Transverse colon (tissue), 3 donors: Measurements from ENCODE around the gene RLF.

Source experiments
- CTCF ChIP-seq, 5 experiments: fragments of 200-600 bp in 3 of 5; fragments of 450-650 bp in 2 of 5; sonication (generic) in 3 of 5; IDR thresholded peaks; 1 replicate in 2 of 5; 2 replicates in 3 of 5; pipeline ENCODE4 v1.5.1; 2016 to 2017; ENCODE audit warnings: antibody characterized with exemption in 5 of 5, inconsistent platforms in 3 of 5, mild to moderate bottlenecking in 2 of 5, moderate library complexity in 1 of 5
- EP300 ChIP-seq: sonication (generic); formaldehyde crosslinking; IDR thresholded peaks from one replicate; pipeline ENCODE4 v1.6.1; 2017; ENCODE audit warnings: antibody characterized with exemption, low read depth
- POLR2A ChIP-seq: fragments of 450-650 bp; IDR thresholded peaks from one replicate; pipeline ENCODE4 v1.6.1; 2016; ENCODE audit warnings: antibody characterized with exemption, mild to moderate bottlenecking, moderate library complexity

GRCh38 chr1:40239626-40240025, 78.4 kb downstream of the RLF start:
- TF ChIP-seq CTCF (IDR thresholded peaks at IDR 0.05) (no peak), POLR2A (no peak), EP300 (no peak)
